IMR-90 (cell line): ENCODE measurements around the gene ATP11A. TPM values are rescaled to one million over a fixed set of nuclear protein-coding genes. Genes with fewer than 3 reads are reported as not detected.

ENCODE experiments used
- ATAC-seq: fragments of 200-7000 bp; cut with Tn5 transposase; 2 replicates; pipeline ENCODE4 v1.9.1; 2020; ENCODE audit warnings: low read depth, mild to moderate bottlenecking, moderate library complexity
- BruUV-seq: library from RNA; stranded (reverse); fragments of 400-500 nt; replicated peaks from 2 replicates; lab custom pipeline; 2021; lab: Mats Ljungman, UMichigan
- CTCF ChIA-PET: fragments of 300-600 bp; formaldehyde crosslinking; extraction: SDS; loops from one replicate; lab custom pipeline; 2021; ENCODE audit warnings: antibody characterized with exemption; lab: Yijun Ruan, JAX
- POLR2A ChIA-PET: fragments of 300-600 bp; sonication (Branson Sonifier 250); formaldehyde crosslinking; loops from one replicate; lab custom pipeline; 2022; ENCODE audit warnings: antibody characterized with exemption; ENCODE audit not compliant: unreplicated experiment; lab: Charles Lee
- DNase-seq: peaks from one replicate; pipeline ENCODE4 v3.0.0; 2013
- H2AFZ ChIP-seq: replicated peaks from 2 replicates; pipeline ENCODE3; 2013; ENCODE audit warnings: low read length, mild to moderate bottlenecking; ENCODE audit not compliant: poor library complexity
- H2AK5ac ChIP-seq: 2 replicates; pipeline ENCODE4 v1.6.1; 2013; ENCODE audit warnings: low read depth, low read length, inconsistent platforms
- H2AK9ac ChIP-seq: replicated peaks from 2 replicates; pipeline ENCODE3; 2013; ENCODE audit warnings: mild to moderate bottlenecking, low read depth, low read length, moderate library complexity; ENCODE audit not compliant: poor library complexity
- H2BK120ac ChIP-seq: 2 replicates; pipeline ENCODE4 v1.6.1; 2013; ENCODE audit warnings: low read depth, low read length, inconsistent platforms
- H2BK15ac ChIP-seq: 3 replicates; pipeline ENCODE4 v1.6.1; 2013; ENCODE audit warnings: low read depth, low read length, inconsistent platforms
- H2BK20ac ChIP-seq: 2 replicates; pipeline ENCODE4 v1.6.1; 2013; ENCODE audit warnings: low read depth, mild to moderate bottlenecking, inconsistent platforms, low read length, moderate library complexity
- H2BK5ac ChIP-seq: 2 replicates; pipeline ENCODE4 v1.6.1; 2013; ENCODE audit warnings: mild to moderate bottlenecking, low read depth, low read length, inconsistent platforms; ENCODE audit not compliant: poor library complexity, severe bottlenecking
- H3K14ac ChIP-seq: replicated peaks from 2 replicates; pipeline ENCODE4 v1.6.1; 2013; ENCODE audit warnings: low read depth, low read length, inconsistent platforms
- H3K18ac ChIP-seq: 2 replicates; pipeline ENCODE4 v1.6.1; 2013; ENCODE audit warnings: low read depth, low read length, control low read depth
- H3K23ac ChIP-seq: 2 replicates; pipeline ENCODE4 v1.6.1; 2013; ENCODE audit warnings: low read depth, low read length, inconsistent platforms
- H3K27ac ChIP-seq: 2 replicates; pipeline ENCODE4 v1.5.1; 2013; ENCODE audit warnings: mild to moderate bottlenecking, control low read depth, low read length; ENCODE audit not compliant: insufficient read depth
- H3K27me3 ChIP-seq: 2 replicates; pipeline ENCODE4 v1.6.1; 2013; ENCODE audit warnings: low read length; ENCODE audit not compliant: control insufficient read depth, insufficient read depth
- H3K36me3 ChIP-seq: 2 replicates; pipeline ENCODE4 v1.6.1; 2013; ENCODE audit warnings: low read length, mixed read lengths; ENCODE audit not compliant: control insufficient read depth, insufficient read depth
- H3K4ac ChIP-seq: 2 replicates; pipeline ENCODE4 v1.6.1; 2013; ENCODE audit warnings: low read depth, low read length, inconsistent platforms
- H3K4me1 ChIP-seq: 2 replicates; pipeline ENCODE4 v1.6.1; 2013; ENCODE audit warnings: low read length, mixed read lengths; ENCODE audit not compliant: control insufficient read depth, insufficient read depth
- H3K4me2 ChIP-seq: 2 replicates; pipeline ENCODE4 v1.6.1; 2013; ENCODE audit warnings: low read depth, mild to moderate bottlenecking, control low read depth, low read length, moderate library complexity
- H3K4me3 ChIP-seq: 2 replicates; pipeline ENCODE4 v1.5.1; 2013; ENCODE audit warnings: low read depth, mild to moderate bottlenecking, control low read depth, low read length, moderate library complexity; ENCODE audit not compliant: insufficient read depth
- H3K56ac ChIP-seq: 2 replicates; pipeline ENCODE4 v1.6.1; 2013; ENCODE audit warnings: low read length, inconsistent platforms; ENCODE audit not compliant: insufficient read depth; ENCODE audit errors: extremely low read depth
- H3K79me1 ChIP-seq, 2 experiments: 2 replicates each; pipeline ENCODE4 v1.6.1; 2013; ENCODE audit warnings: low read length in 2 of 2, inconsistent platforms in 1 of 2, low read depth in 1 of 2
- H3K9ac ChIP-seq: 2 replicates; pipeline ENCODE4 v1.6.1; 2013; ENCODE audit warnings: low read depth, low read length, control low read depth
- H3K9me1 ChIP-seq: 2 replicates; pipeline ENCODE4 v1.6.1; 2013; ENCODE audit warnings: low read length, inconsistent platforms; ENCODE audit not compliant: insufficient read depth
- H3K9me3 ChIP-seq: 2 replicates; pipeline ENCODE4 v1.6.1; 2013; ENCODE audit warnings: low read length; ENCODE audit not compliant: control insufficient read depth, insufficient read depth
- H4K20me1 ChIP-seq: 2 replicates; pipeline ENCODE4 v1.6.1; 2013; ENCODE audit warnings: low read length, inconsistent platforms; ENCODE audit not compliant: insufficient read depth
- H4K5ac ChIP-seq: 2 replicates; pipeline ENCODE4 v1.6.1; 2013; ENCODE audit warnings: mild to moderate bottlenecking, low read depth, low read length, control low read depth
- H4K8ac ChIP-seq, 2 experiments: 2 replicates each; pipeline ENCODE4 v1.6.1; 2013; ENCODE audit warnings: low read depth in 2 of 2, low read length in 2 of 2, control low read depth in 1 of 2, inconsistent platforms in 1 of 2
- H4K91ac ChIP-seq: 2 replicates; pipeline ENCODE4 v1.6.1; 2013; ENCODE audit warnings: low read depth, low read length, inconsistent platforms; ENCODE audit not compliant: insufficient read depth
- SMC3 ChIP-seq: fragments of 150-350 bp; IDR thresholded peaks from 2 replicates; pipeline ENCODE4 v1.6.1; 2016; ENCODE audit warnings: low read depth, mild to moderate bottlenecking, antibody characterized with exemption, low read length, moderate library complexity
- WGBS, 2 experiments: methylation state at CpG; one replicate each; pipeline versions ENCODE4 v1.1.5 to v1.1.7; 2013; ENCODE audit warnings: missing lambda C conversion rate in 2 of 2; ENCODE audit not compliant: insufficient read length in 1 of 2; ENCODE audit errors: extremely low coverage in 2 of 2; 5-methylcytosine and 5-hydroxymethylcytosine counted together
- dilution Hi-C: fragments of 300-500 bp; cut with HindIII; formaldehyde crosslinking; loops from one replicate; pipeline ENCODE4 v1.14.3; 2018; ENCODE audit warnings: low sequenced_read_pairs; ENCODE audit not compliant: unreplicated experiment
- in situ Hi-C: fragments of 300-500 bp; cut with MboI; formaldehyde crosslinking; loops from 3 replicates; pipeline ENCODE4 v1.14.3; 2019; ENCODE audit warnings: low sequenced_read_pairs, inconsistent platforms, mixed read lengths
- intact Hi-C: fragments of 100-400 bp; cut with micrococcal nuclease; formaldehyde crosslinking; loops from 2 replicates; pipeline ENCODE4 v1.10.0; 2022
- polyA plus RNA-seq, 3 experiments: library from polyadenylated mRNA; depleted of rRNA; stranded (reverse); fragments of >200 nt; gene quantifications; 2 replicates each; pipeline ENCODE4 v1.2.3, GENCODE V29; 2012; ENCODE audit warnings: low replicate concordance in 1 of 3
- total RNA-seq: library from RNA; depleted of rRNA; stranded (reverse); fragments of >200 nt; gene quantifications from 2 replicates; pipeline ENCODE4 v1.2.3, GENCODE V29; 2012

Gene ATP11A
- total and polyA plus RNA-seq, 2 of the 4 experiments (the other 2 are of a cell fraction): 8.4 to 12.0 TPM

- intact Hi-C loops (no loop called here), in situ Hi-C loops (no loop called here), dilution Hi-C loops (no loop called here)
- ATAC-seq (no peak), DNase-seq (no peak)
- no peak overlapping the region for H3K4me2 ChIP-seq
- WGBS, 2 experiments: 100% methylated on average over 2 of the region's 7 CpGs; no CpG with 5 or more reads in 1 of the 2 experiments
- H3K9ac ChIP-seq: no peak overlapping the region
- no peak overlapping the region for H4K8ac ChIP-seq
- H3K9me3 ChIP-seq: no peaks in the 10 kb centered on the region; the same call in 1 of the 2 replicates
- no peak overlapping the region for H3K4me3 ChIP-seq
- no peak overlapping the region for H3K14ac ChIP-seq
- no peaks in the 10 kb centered on the region for H3K79me1 ChIP-seq
- ChIA-PET CTCF (no interaction called here), POLR2A (no interaction called here)
- no peak overlapping the region for H3K56ac ChIP-seq
- H3K4ac ChIP-seq: no peak overlapping the region
- H2AFZ ChIP-seq: no peak overlapping the region
- H2AK5ac ChIP-seq: no peak overlapping the region
- no peak overlapping the region for H2BK20ac ChIP-seq
- H2BK120ac ChIP-seq: no peak overlapping the region
- no peak for TF ChIP-seq SMC3
- no peak overlapping the region for H4K5ac ChIP-seq
- peaks cover 37% of the 10 kb centered on the region for H3K36me3 ChIP-seq
- H3K27me3 ChIP-seq: no peaks in the 10 kb centered on the region
- no peak overlapping the region for H2BK15ac ChIP-seq
- H4K20me1 ChIP-seq: no peaks in the 10 kb centered on the region
- no peak overlapping the region for H2AK9ac ChIP-seq
- peaks cover 5% of the 10 kb centered on the region; the same call in 1 of the 2 replicates for H3K4me1 ChIP-seq
- BruUV-seq: no TSS peak
- no peak overlapping the region for H2BK5ac ChIP-seq
- peaks cover 9% of the 10 kb centered on the region for H3K9me1 ChIP-seq
- H3K23ac ChIP-seq: no peak overlapping the region
- H3K18ac ChIP-seq: no peak overlapping the region
- no peak overlapping the region for H4K91ac ChIP-seq
- no peak overlapping the region for H3K27ac ChIP-seq
These were observed 128.8 kb downstream of the ATP11A start for GRCh38 chr13:112818698-112819045.
